HG02610 (cell line): Measurements from ENCODE around the gene GPC5.

Experiments used
- ATAC-seq: cut with Tn5 transposase; IDR thresholded peaks from one replicate; pipeline ENCODE4 v1.9.1; 2021; ENCODE audit warnings: mild to moderate bottlenecking, moderate library complexity; ENCODE audit not compliant: unreplicated experiment

The GPC5 gene

DNA sequence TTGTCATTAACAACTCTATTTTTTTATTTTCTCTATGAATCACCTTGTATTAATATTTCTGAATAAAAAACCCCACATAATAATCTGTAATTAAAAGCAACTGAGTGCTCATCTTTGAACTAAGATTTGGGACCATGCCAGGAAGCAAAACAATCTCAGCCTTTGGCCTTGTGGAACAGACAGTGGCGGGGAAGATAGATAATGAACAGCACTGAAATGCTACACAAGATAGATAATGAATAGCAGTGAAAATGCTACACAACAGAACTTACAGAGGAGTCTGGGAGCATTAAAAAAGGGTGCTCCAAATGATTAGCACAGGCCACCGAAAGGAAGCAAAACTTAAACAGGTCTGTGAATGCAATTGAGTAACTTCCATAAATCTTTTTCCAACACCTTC, 134.9 kb downstream of the GPC5 start:
- no peak for ATAC-seq

DNA sequence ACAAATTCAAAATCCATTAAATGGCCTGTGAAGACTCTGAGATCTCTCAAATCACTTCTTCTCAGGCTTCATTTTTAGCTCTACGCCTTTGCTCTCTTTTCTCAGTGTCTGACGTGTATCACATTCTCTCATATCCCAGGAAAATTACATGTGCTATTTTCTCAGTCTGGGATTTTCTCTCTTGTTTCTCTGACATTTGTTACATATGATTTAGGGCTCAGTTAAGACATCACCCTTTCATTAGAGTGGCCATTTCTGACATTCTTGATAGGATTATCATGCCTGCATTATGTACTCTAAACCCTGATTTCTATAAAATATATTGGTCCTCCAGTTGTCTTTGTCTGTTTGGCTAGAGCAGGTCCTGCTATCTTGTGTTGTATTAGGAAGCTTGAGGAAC, 136.6 kb downstream of the GPC5 start:
- ATAC-seq, result no peak

- ATAC-seq, result no peak
Observed at GRCh38 chr13:91537376-91537775, 139.0 kb downstream of the GPC5 start.

DNA sequence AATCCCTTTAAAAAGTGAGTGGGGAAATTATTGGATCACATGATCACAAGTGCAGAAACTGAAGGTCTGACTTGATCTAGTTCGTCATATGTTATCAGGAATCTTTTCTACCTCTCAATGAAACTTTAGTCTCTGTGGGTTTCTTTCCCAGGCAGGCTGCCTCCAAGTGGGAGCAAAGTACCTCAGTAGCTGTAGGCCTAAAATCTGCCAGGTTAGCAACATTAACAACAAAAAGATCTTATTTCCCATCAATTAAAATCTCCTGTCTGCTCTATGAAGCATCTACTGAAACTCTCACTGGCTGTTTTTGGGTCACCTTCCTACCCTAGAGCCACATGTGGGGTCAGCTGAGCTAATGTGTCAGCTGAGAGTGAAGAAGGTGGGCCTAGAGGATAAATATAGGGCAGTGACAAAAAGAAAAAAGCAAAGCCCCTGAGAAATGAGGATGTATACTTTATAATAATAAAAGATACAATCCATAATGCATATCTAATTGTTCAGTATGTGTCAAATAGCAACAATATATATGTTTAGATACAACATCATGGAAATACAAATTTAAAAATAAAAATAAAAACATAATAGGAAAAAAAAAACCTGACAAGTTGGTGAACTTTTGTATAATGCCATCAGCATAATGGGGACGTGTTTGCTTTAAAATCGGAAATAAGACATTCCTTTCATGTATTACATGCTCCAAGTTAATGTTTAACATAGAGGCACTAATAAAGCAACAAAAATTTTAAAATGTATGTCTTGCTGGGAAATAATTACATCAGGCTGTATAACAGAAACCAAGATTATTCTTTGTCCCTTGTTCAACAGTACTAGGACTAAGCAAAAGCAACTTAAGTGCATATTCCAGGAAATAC, 141.1 kb downstream of the GPC5 start:
- no peak for ATAC-seq

DNA sequence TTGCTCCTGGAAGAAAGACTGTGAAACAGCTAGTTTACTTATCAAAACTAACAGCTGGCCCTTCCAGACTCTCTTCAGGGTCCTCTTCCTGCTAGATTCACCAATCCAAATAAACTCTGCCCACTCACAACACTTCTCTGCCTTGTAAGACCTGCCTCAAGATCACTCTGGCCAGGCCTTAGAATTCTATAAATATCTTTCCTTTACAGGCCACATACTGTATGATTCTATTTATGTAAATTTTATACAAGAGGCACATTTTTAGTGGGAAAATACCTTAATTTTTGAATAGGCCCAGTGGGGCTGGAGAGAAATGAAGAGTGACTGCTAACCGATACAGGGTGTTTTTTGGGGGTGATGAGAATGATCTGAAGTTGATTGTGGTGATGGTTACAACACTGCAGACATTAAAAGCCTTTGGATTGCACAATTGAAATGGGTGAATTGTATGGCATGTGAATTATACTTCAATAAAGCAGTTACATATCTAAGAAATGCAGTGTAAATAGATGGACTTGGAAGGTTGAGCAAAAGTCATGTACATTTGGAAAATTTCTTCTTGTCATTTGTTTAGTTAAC, 141.8 kb downstream of the GPC5 start:
- no peak for ATAC-seq

DNA sequence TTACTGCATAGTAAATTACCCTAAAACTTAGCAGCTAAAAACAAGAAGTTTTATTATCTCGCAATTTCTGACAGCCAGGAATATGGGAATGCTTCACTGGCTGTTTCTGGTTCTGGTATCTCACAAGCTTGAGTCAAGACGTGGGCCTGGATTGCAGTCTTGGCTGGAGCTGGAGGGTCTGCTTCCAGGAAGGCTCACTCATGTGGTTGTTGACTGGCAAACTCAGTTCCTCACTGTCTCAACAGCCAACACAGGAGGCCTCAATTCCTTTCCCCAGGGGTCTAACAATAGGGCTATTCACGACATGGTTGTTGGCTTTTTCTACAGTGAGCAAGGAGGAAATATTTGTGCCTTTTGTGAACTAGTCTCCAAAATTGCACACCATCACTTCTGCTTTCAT, 146.3 kb downstream of the GPC5 start:
- no peak for ATAC-seq

GRCh38 chr13:91546900-91547299, 148.5 kb downstream of the GPC5 start:
- peak; percentile 62 for ATAC-seq

- no peak for ATAC-seq
Observed at GRCh38 chr13:91553584-91553983, 155.2 kb downstream of the GPC5 start.

- ATAC-seq, result no peak
Observed at GRCh38 chr13:91554101-91554500, 155.7 kb downstream of the GPC5 start.

DNA sequence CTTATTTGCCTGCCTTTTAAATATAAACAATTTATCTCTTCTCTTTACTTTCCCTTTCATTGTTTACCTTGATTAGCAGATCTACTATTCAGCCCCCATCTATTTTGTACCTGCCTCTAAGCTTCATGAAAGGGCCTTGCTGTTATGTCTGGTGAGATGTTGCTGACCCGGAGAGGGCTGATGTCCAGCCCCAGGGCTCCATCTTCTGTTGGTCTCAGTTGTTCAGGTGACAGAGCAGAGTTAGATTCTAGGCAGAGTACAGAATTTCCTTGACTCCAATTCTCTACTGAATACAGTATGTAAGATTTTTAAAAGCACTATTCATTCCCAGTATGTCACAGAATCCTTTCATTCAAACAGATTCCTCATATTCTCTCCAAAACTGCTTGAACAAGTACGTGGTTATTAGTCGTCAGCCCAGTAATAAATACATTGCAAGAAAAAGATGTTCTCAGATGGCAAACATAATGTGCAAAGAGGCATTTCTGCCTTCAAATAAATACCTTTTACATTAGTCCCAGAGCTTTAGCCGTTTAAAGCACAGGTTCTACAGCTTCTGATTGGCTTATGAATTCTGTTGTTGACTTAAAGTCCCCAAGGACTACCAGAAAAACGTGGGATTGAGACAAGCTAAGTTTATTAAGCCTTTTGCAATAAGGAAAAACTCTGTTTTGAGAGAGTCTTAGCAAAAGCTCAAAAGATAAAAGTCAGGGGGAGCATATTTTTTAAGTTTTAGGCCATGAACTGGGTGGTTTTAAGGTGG, 159.1 kb downstream of the GPC5 start:
- ATAC-seq, result no peak

- ATAC-seq, result no peak
Observed at GRCh38 chr13:91563799-91564198, 165.4 kb downstream of the GPC5 start.

DNA sequence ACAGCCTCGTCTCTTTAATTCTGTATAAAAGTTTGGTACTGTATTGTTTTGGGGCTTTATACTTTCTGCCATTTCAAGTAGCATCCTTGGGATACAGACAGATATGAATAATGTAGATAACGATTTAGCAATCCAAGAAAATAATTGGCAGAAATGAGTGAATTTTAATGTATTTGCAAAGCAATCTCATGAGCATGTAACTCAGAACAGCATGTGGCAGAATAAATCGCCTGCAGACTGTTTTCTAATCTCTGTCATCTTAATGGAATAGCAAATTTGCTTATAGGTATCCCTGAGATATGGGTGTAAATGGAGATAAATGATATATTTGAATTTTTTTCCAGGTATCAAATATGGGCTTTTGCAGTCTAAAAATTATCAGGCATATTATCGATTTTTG, 166.0 kb downstream of the GPC5 start:
- ATAC-seq, result no peak

GRCh38 chr13:91565296-91565695, 166.9 kb downstream of the GPC5 start:
- no peak for ATAC-seq

GRCh38 chr13:91567485-91568207, 169.2 kb downstream of the GPC5 start:
- no peak for ATAC-seq

GRCh38 chr13:91571681-91572080, 173.3 kb downstream of the GPC5 start:
- no peak for ATAC-seq

- no peak for ATAC-seq
Observed at GRCh38 chr13:91572439-91572838, 174.0 kb downstream of the GPC5 start.

- ATAC-seq, result no peak
Observed at GRCh38 chr13:91572944-91573598, 174.7 kb downstream of the GPC5 start.

- no peak for ATAC-seq
Observed at GRCh38 chr13:91574766-91575165, 176.3 kb downstream of the GPC5 start.

GRCh38 chr13:91576590-91576989, 178.2 kb downstream of the GPC5 start:
- ATAC-seq, result no peak

- no peak for ATAC-seq
Observed at GRCh38 chr13:91579320-91579719, 180.9 kb downstream of the GPC5 start.

- no peak for ATAC-seq
Observed at GRCh38 chr13:91580749-91581148, 182.3 kb downstream of the GPC5 start.
